HEK293T (cell line): Measurements from ENCODE around the gene MAIP1.

Experiments used
- CTCF ChIA-PET: fragments of 350-600 bp; formaldehyde crosslinking; extraction: SDS; loops from one replicate; lab custom pipeline; 2021; ENCODE audit warnings: antibody characterized with exemption, inconsistent platforms; lab: Yijun Ruan, JAX
- POLR2A ChIA-PET: fragments of 350-600 bp; formaldehyde crosslinking; extraction: SDS; loops from one replicate; lab custom pipeline; 2020; ENCODE audit warnings: antibody characterized with exemption, inconsistent platforms; lab: Yijun Ruan, JAX
- DNase-seq: peaks from one replicate; pipeline ENCODE4 v3.0.0; 2012; ENCODE audit warnings: mixed read lengths; ENCODE audit errors: extremely low spot score
- ARNT ChIP-seq: fragments of 450-650 bp; IDR thresholded peaks from 2 replicates; pipeline ENCODE4 v1.6.1; 2017; ENCODE audit warnings: mild to moderate bottlenecking
- BHLHE40 ChIP-seq: fragments of 450-650 bp; IDR thresholded peaks from 2 replicates; pipeline ENCODE4 v1.6.1; 2016; ENCODE audit warnings: mild to moderate bottlenecking, moderate library complexity, borderline replicate concordance
- CTBP1 ChIP-seq: fragments of 450-650 bp; IDR thresholded peaks from 2 replicates; pipeline ENCODE4 v1.6.1; 2016; ENCODE audit warnings: borderline replicate concordance
- ELF4 ChIP-seq: fragments of 450-650 bp; IDR thresholded peaks from 2 replicates; pipeline ENCODE4 v1.6.1; 2017; ENCODE audit warnings: antibody characterized with exemption
- FOXA1 ChIP-seq: fragments of 450-650 bp; IDR thresholded peaks from 2 replicates; pipeline ENCODE4 v1.6.1; 2016; ENCODE audit warnings: mild to moderate bottlenecking
- FOXK2 ChIP-seq: fragments of 450-650 bp; IDR thresholded peaks from 2 replicates; pipeline ENCODE4 v1.6.1; 2016; ENCODE audit warnings: mild to moderate bottlenecking
- FOXM1 ChIP-seq: fragments of 450-650 bp; IDR thresholded peaks from 2 replicates; pipeline ENCODE4 v1.6.1; 2017; ENCODE audit warnings: mild to moderate bottlenecking, borderline replicate concordance
- HDGF ChIP-seq: fragments of 450-650 bp; IDR thresholded peaks from 2 replicates; pipeline ENCODE4 v1.6.1; 2017; ENCODE audit warnings: antibody characterized with exemption, borderline replicate concordance
- L3MBTL2 ChIP-seq: fragments of 450-650 bp; conservative IDR thresholded peaks from 2 replicates; pipeline ENCODE4 v1.6.1; 2016; ENCODE audit warnings: mild to moderate bottlenecking
- LEF1 ChIP-seq: fragments of 450-650 bp; IDR thresholded peaks from 2 replicates; pipeline ENCODE4 v1.6.1; 2017; ENCODE audit warnings: mild to moderate bottlenecking, borderline replicate concordance
- NFRKB ChIP-seq: fragments of 450-650 bp; IDR thresholded peaks from 2 replicates; pipeline ENCODE4 v1.6.1; 2016; ENCODE audit warnings: mild to moderate bottlenecking, moderate library complexity
- SP1 ChIP-seq: fragments of 450-650 bp; IDR thresholded peaks from 2 replicates; pipeline ENCODE4 v1.6.1; 2017
- SUZ12 ChIP-seq: fragments of 450-650 bp; IDR thresholded peaks from 2 replicates; pipeline ENCODE4 v1.6.1; 2016; ENCODE audit warnings: mild to moderate bottlenecking
- TARDBP ChIP-seq: fragments of 450-650 bp; IDR thresholded peaks from 2 replicates; pipeline ENCODE4 v1.6.1; 2016
- ZNF384 ChIP-seq: fragments of 450-650 bp; IDR thresholded peaks from 2 replicates; pipeline ENCODE4 v1.6.1; 2016
- TF ChIP-seq, protein P1 (sequence below): fragments of 450-650 bp; IDR thresholded peaks from 2 replicates; pipeline ENCODE4 v1.6.1; 2016

Gene MAIP1

GRCh38 chr2:200000444-200001163 lies 45.2 kb downstream of the MAIP1 start:
- DNase-seq, result no peak
- CTCF ChIA-PET, result no interaction called here
- POLR2A ChIA-PET, result no interaction called here
- no peak for TF ChIP-seq SUZ12
- TF ChIP-seq CTBP1, result no peak
- TF ChIP-seq HDGF, result no peak
- no peak for TF ChIP-seq FOXA1
- no peak for TF ChIP-seq SP1
- TF ChIP-seq ELF4, result no peak
- TF ChIP-seq FOXK2, result no peak
- no peak for TF ChIP-seq NFRKB
- no peak for TF ChIP-seq ZNF384
- TF ChIP-seq FOXM1, result no peak
- TF ChIP-seq, protein P1, sequence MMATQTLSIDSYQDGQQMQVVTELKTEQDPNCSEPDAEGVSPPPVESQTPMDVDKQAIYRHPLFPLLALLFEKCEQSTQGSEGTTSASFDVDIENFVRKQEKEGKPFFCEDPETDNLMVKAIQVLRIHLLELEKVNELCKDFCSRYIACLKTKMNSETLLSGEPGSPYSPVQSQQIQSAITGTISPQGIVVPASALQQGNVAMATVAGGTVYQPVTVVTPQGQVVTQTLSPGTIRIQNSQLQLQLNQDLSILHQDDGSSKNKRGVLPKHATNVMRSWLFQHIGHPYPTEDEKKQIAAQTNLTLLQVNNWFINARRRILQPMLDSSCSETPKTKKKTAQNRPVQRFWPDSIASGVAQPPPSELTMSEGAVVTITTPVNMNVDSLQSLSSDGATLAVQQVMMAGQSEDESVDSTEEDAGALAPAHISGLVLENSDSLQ, result no peak
- no peak for TF ChIP-seq L3MBTL2
- no peak for TF ChIP-seq TARDBP

DNA sequence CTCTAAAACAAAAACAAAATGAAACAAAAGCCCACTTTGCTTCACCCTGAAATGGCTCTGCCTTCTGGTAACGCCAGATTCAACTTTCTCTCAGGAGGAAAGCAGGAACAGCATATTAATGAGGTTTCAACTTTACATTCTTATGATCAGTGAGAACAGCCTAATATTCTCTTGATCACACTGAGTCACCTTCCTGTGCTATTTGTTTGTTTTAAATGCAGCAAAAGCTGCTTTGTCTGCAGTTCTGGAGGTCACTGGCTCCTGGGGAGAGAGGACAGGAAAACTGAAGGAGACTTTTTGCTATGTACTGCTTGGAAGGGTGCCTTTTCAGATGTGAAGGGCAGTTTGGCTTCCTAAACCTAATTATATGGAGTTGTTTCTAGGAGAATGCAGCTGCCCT lies 48.1 kb downstream of the MAIP1 start:
- DNase-seq, result no peak
- TF ChIP-seq SP1, result no peak
- no peak for TF ChIP-seq BHLHE40
- no peak for TF ChIP-seq FOXA1
- TF ChIP-seq, protein P1, result no peak
- TF ChIP-seq FOXM1, result no peak
- ChIA-PET CTCF (no interaction called here), POLR2A (no interaction called here)

DNA sequence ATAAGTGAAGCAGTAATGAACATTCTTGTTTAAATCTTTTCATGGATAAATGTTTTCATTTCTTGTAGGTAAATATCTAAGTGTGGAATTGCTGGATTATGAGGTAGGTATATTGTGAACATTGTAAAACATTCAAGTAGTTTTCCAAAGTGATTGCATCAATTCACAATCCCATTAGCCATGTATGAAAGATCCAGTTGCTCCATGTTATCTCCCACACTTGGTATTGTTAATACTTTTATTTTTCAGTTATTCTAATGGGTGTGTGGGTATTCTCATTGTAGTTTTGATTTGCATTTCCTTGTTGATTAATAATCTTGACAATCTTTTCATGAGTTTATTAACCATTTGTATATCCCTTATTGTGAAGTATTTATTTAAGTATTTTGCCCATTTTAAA lies 50.3 kb downstream of the MAIP1 start:
- TF ChIP-seq ZNF384, result no peak
- TF ChIP-seq CTBP1, result no peak
- TF ChIP-seq SP1, result no peak
- TF ChIP-seq, protein P1, result no peak
- no peak for TF ChIP-seq NFRKB
- no peak for TF ChIP-seq FOXK2
- TF ChIP-seq FOXM1, result no peak
- no peak for TF ChIP-seq SUZ12
- TF ChIP-seq BHLHE40, result no peak
- TF ChIP-seq ARNT, result no peak
- no peak for TF ChIP-seq FOXA1
- no peak for TF ChIP-seq LEF1
- TF ChIP-seq HDGF, result no peak
- no peak for TF ChIP-seq TARDBP
- TF ChIP-seq L3MBTL2, result no peak
- ChIA-PET CTCF (no interaction called here), POLR2A (no interaction called here)
- DNase-seq, result no peak

- POLR2A ChIA-PET, result no interaction called here
- DNase-seq, result no peak
- CTCF ChIA-PET, result no interaction called here
- TF ChIP-seq ELF4, result no peak
- no peak for TF ChIP-seq NFRKB
- no peak for TF ChIP-seq LEF1
Measured at GRCh38 chr2:200007306-200007705, 51.9 kb downstream of the MAIP1 start.

DNA sequence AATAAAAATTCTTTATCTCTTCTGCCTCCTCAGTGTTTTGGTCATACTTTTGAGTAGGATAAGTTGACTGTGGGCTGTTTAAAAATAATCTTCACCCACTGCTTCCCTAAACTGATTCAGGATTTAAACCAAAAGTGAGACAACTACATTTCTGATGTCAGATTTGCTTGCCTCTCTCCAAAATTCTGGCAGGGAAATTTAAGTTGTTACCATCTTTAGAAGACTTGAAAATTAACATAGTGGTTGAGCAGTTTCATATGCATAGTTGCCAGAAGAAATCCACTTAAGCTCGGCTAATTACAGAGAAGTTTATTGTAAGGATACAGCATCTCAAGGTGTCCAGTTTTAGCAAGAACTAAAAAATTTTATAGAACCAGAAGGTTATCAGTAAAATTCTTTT lies 57.0 kb downstream of the MAIP1 start:
- no peak for DNase-seq
- no peak for TF ChIP-seq ARNT
- TF ChIP-seq LEF1, result no peak
- TF ChIP-seq FOXA1, result no peak
- no peak for TF ChIP-seq FOXM1
- TF ChIP-seq L3MBTL2, result no peak
- no peak for TF ChIP-seq ZNF384
- no peak for TF ChIP-seq FOXK2
- ChIA-PET POLR2A (no interaction called here), CTCF (no interaction called here)
